Uterus (tissue), 2 donors: ENCODE results near the gene GLS.

Experiments used
- POLR2A ChIP-seq, 2 donors: fragments of 450-650 bp; IDR thresholded peaks; one replicate each; pipeline ENCODE4 v1.6.1; 2016; ENCODE audit warnings: antibody characterized with exemption in 2 of 2, mild to moderate bottlenecking in 1 of 2, moderate library complexity in 1 of 2
- TF ChIP-seq, protein P1 (sequence below), 4 experiments: fragments of 200-600 bp in 2 of 4; fragments of 450-650 bp in 2 of 4; sonication (generic) in 2 of 4; IDR thresholded peaks; one replicate each; pipeline ENCODE4 v1.5.1; 2016 to 2019; ENCODE audit warnings: antibody characterized with exemption in 4 of 4, mild to moderate bottlenecking in 2 of 4, moderate library complexity in 1 of 4

DNA sequence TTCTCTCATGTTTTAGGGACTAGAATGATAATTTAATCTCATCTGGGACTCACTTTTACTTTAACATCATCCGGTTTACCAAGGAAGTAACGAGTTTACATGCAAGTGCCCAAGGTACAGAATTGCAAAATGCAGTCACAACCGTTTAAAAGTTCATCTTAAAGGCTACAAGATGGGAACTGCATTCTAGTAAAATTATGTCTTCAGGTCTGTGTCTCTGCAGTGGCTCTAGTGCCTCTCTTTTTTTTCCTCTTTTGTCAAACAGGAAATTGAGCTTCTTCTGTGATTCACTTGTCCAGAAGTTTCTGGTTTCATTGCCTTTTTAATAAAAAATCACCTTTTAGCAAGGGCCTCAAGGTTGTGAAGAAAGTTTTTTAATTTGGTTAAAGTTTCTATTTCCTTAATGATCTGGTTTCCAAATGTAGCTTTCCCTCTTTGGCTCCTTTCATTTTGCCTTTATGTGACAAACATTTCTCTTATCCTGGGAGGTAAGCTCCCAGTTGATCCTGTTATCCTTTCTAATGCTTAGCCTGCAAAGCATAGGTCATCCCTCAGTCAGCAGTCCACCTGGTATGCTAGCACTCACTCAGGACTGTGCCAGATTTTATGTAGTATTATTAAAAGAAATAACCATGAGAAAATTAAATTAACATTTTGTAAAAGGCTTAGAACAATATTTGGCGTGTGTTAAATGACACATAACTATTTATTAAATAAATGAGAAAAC lies 2.4 kb downstream of the GLS start:
- TF ChIP-seq, protein P1, sequence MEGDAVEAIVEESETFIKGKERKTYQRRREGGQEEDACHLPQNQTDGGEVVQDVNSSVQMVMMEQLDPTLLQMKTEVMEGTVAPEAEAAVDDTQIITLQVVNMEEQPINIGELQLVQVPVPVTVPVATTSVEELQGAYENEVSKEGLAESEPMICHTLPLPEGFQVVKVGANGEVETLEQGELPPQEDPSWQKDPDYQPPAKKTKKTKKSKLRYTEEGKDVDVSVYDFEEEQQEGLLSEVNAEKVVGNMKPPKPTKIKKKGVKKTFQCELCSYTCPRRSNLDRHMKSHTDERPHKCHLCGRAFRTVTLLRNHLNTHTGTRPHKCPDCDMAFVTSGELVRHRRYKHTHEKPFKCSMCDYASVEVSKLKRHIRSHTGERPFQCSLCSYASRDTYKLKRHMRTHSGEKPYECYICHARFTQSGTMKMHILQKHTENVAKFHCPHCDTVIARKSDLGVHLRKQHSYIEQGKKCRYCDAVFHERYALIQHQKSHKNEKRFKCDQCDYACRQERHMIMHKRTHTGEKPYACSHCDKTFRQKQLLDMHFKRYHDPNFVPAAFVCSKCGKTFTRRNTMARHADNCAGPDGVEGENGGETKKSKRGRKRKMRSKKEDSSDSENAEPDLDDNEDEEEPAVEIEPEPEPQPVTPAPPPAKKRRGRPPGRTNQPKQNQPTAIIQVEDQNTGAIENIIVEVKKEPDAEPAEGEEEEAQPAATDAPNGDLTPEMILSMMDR (IDR thresholded peaks at IDR 0.05), result no peak
- TF ChIP-seq POLR2A (IDR thresholded peaks at IDR 0.05), result no peak
